GM19372 (cell line): Measurements from ENCODE around the gene LETM1.

Source experiments
- ATAC-seq: cut with Tn5 transposase; IDR thresholded peaks from one replicate; pipeline ENCODE4 v1.9.1; 2021; ENCODE audit warnings: mild to moderate bottlenecking, low read depth, moderate library complexity; ENCODE audit not compliant: unreplicated experiment

Gene LETM1

GRCh38 chr4:1856071-1856942, at the start of gene LETM1:
TSS of gene LETM1 (minus strand) at chr4:1856156. CDS start at chr4:1855950, 206 bp downstream.
- peak; percentile 85 for ATAC-seq

- ATAC-seq: no peak
These were observed 48.1 kb upstream of the LETM1 start for GRCh38 chr4:1904042-1904441.

DNA sequence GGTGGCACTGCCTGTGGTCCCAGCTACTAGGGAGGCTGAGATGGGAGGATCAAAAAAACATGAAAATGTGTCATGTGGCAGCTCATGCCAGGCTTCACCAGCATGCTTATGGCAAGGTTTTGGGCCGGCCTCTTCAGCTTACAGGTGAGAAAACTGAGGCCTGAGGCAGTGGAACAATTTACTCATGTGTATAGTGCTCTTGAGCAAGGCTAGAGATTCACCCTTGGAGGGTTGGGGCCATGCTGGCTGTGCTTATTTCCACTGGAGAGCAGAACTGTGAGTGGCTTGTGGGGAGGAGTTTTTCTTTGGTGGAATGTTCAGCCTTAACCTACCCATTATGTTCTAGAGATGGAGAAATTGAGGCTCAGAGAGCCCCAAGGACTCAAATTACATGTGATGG, 47.1 kb upstream of the LETM1 start:
- ATAC-seq: no peak

- ATAC-seq: no peak
These were observed 46.3 kb upstream of the LETM1 start for GRCh38 chr4:1902243-1902642.

- ATAC-seq: no peak
These were observed 45.2 kb upstream of the LETM1 start for GRCh38 chr4:1901127-1901526.

- no peak for ATAC-seq
These were observed 44.7 kb upstream of the LETM1 start for GRCh38 chr4:1900624-1901023.

DNA sequence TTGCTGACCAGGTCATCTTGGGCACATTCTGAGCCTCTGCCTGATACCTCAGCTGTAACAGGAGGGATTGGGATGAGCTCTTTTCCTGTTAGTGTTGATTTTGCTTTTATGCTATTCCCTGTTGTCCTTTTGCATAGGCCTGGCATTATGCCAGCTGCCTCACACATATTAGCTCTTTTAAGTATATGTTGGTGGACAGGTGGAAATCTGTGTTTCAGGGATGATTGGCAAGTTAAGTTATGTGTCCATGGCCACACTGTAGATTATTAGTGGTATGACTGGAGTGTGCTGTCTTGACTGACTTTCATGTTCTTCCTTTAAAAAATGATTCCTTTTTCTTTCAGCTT, 44.1 kb upstream of the LETM1 start:
- ATAC-seq: no peak

DNA sequence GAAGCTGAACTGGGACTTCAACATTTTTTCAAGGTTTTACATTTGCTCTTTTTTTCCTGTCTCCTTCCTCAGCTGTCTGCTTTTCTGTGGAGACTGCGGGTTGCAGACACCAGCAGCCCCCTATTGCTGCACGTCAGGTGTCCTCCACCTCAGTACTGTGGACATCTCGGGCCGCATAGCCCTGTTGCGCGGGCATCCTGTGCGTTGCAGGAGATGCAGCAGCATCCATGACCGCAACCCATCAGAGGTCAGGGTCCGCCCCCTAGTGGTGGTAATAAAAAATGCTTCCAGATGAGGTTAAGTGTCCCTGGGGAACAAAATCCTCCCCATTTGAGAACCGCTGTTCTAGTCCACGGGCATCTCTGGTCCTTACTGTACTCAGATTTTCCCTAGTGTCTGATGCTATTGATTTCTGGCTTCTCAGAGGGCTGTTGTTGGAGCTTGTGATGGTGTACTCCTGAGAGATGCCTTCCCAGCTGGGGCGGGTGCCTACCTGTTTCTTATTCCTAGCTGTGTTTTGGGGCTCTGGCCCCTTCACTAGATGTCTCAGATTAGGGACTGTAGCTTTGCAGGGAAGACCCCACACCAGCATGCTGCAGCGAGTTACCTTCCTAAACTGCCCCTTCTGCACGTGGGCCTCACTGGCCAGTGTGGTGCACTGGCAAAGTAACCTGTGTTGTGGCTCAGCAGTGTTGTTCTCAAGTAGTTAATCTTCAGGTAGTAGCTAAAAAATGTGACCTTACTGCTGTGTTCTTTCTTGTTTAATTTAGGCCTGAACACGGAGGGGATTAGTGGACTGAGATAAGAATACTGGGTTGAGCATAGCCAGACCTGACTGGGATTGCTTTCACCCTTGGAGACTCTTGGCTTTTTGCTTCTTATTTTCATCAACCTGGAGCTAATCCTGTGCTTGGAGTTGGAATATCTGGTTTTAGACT, 43.5 kb upstream of the LETM1 start:
- peak; percentile 78 for ATAC-seq

GRCh38 chr4:1898681-1899080, 42.7 kb upstream of the LETM1 start:
- no peak for ATAC-seq

DNA sequence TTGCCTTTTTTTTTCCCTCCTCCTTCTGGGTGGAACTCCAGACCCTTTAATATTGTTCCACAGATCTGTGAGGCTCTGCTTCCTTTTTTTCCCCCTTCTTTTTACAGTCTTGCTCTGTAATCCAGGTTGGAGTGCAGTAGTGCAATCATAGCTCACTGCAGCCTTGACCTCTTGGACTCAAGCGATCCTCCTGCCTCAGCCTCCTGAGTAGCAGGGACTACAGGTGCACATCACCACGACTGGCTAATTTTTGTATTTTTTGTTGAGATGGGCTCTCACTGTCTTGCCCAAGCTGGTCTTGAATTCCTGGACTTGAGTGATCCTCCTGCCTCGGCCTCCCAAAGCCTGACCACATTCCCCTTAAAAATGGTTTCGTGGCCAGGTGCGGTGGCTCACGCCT, 42.1 kb upstream of the LETM1 start:
- no peak for ATAC-seq

GRCh38 chr4:1896658-1896991, 40.7 kb upstream of the LETM1 start:
- ATAC-seq: no peak

GRCh38 chr4:1895971-1896657, 40.2 kb upstream of the LETM1 start:
- no peak for ATAC-seq

- no peak for ATAC-seq
These were observed 35.1 kb upstream of the LETM1 start for GRCh38 chr4:1890979-1891570.

DNA sequence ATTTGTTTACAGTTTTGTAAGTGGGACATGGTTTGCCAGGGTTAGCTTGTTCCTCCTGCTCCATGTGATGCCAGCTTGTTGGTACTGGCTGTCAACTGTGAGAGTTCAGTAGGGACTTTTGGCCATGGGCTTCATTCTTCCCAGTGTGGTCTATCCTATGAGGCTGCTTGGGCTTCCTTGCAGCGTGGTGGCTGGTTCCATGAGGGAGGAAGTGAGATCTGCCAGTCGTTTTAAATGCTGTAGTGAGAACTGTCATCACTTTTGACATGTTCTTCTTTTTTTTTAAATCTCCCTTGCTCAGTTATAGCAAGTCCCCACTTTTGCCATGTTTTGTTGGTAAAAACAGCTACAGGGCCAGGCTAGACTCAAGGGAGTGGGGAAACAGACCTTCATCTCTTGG, 31.1 kb upstream of the LETM1 start:
- ATAC-seq: no peak

DNA sequence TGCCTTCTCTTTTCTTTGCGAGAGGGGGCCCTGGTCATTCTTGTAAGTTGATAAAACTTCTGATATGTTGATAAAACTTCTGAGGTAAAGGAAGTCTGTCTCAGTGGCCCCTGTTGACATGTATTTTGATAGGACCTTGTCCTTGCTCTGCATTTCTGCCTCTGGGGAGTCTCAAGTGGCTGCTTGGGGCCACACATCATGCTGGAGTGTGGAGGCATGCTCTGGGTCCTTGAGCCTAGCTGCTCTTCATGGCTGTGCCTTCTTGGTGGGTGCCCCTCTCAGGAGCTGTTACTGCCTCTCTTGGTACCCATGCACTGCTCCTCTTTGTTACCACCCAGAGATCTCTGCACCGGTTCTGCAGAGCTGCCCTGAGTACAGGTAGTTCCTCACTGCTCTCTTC, 29.5 kb upstream of the LETM1 start:
- no peak for ATAC-seq

- ATAC-seq: no peak
These were observed 27.6 kb upstream of the LETM1 start for GRCh38 chr4:1883583-1883982.

- ATAC-seq: no peak
These were observed 26.9 kb upstream of the LETM1 start for GRCh38 chr4:1882850-1883271.

DNA sequence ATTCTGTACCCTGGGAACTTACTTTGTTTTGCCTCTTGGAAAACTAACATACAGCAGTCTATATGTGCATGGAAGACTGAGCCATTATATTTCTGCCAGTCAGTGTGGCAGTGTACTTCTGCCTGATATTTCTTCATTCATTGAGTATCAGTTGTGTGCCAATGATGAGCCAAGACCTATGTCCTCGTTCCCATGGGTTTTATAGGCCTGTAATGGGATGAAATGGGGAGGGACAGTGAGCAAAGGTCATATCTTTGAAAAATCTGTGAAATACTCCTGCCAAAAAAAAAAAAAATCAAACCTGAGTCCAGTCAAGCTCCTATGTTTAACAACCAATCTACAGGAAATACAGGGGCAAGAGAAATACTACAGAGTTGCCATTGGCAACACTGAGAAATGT, 24.4 kb upstream of the LETM1 start:
- ATAC-seq: no peak

- ATAC-seq: no peak
These were observed 23.5 kb upstream of the LETM1 start for GRCh38 chr4:1879485-1879884.

DNA sequence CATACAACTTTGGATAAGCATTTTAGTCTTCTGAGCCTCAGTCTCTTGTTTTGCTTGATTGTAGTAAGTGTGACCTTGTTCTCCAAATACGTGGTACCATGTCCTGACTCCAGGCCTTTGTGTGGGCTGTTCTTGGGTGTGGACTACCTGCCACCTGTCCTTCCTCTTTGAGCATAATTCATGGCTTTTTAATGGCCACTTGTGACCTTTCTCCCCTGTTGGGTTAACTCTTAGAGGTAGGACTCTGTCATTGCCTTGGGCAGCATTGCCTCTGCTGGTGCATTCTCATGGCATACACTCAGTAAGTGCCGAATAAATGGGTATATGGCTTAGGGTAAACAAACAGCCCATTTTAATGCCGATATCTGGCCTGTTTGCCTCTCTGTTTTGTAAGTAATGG, 18.2 kb upstream of the LETM1 start:
- ATAC-seq: no peak

DNA sequence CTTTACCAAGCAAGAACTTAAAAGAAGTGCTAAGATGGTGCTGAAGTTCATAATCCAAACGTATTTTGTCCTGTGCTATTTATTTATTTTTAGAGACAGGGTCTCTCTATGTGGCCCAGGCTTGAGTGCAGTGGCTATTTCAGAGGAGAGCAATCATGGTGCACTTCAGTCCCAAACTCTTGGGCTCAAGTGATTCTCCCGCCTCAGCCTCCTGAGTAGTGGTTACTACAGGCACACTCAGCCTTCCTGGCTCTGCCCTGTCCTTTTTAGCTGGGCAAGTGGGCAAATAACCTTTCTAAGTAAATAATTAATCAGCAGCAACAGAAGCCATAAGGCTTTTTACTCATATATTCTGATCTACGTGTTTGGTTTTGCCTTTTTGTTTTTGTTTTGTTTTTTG, 17.8 kb upstream of the LETM1 start:
- ATAC-seq: no peak
